Measurements from ENCODE around the gene MINDY3.

Gene MINDY3

DNA sequence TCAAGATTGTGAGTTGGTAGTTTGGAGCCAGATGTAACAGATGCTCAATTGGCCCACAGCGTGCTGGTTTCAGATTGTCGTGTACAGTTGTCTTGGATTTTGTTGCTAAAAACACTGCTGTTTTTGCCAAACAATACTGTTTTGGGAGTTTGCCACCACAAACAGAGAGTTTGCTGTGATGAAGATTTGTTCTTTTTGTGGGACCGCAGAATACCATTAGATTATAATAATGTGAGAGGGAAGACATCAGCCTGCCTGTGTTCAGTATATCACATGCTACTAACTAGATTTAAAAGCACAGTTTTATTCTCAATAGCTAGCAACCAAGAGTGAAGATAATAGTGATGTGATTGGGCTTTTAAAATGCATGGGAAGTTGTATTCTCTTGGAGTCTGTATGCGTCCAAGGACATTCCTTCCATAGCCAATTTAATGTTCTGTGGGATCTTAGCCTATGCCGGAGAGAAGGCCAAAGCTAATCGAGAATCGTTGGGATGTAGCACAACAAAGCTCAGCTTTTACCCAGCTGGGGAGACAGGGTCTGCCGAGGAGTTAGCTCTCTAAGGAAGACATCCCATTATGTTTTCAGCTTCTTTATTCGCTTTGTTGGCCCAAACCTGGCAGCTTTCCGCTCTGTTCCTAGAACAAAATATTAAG is 121.9 kb downstream of the MINDY3 start:
- no peak for DNase-seq (ENCODE audit: low read depth)

DNA sequence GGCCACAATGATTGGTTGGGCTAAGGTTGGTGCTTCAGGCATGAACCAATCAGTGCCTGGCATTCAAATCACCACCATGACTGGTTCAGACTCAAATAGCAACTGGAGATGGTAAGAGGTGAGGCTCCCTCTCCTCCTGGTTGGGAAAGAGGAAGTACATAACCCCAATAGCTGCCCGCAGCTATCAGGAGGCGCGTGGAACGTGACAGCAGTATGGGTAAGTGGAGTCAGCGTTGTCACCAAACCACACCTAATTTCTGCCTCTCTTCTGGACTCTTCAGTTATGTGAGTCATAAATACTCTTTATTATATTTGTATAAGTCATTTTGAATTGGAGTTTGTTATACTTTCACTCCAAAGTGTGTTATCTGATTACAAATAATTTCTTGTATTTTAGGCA is 122.7 kb downstream of the MINDY3 start:
- no peak for DNase-seq (ENCODE audit: low read depth)

DNA sequence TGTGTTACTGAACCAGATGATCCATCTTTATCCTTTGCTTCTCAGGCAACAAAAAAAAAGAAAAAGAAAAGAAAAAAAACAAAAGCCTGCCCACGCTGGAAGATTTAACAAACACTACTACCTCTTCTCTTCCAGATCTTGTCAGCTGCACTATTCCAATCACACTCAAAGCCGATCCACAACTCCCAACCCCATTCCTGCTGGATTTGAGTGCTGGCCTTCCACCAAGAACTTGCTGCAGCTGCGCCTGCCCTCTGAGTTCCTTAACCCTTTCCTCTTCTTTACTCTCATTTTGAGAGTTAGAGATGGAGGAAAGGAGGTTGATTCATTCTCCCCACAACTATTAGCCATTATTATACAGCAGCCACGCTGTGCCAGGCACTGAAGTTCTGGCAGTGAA is 124.5 kb downstream of the MINDY3 start:
- DNase-seq (ENCODE audit: low read depth) = no peak

DNA sequence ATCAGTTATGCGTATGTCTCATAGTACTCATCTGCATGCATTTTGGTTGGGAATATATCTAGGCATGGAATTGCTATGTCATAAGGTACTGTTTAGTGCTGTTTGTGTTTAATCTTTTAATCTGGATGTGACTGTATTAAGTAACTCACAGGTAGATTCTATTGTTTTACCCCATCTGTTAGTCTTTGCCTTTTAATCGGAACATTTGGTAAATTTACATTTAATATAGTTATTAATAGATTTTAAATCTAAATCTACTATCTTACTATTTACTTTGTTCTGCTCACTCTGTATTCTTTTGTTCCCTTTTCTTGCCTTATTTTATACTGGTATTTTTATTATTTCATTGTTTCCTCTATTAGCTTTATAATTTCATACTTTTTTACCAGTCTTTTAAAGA is 130.0 kb downstream of the MINDY3 start:
- no peak for DNase-seq (ENCODE audit: low read depth)

DNA sequence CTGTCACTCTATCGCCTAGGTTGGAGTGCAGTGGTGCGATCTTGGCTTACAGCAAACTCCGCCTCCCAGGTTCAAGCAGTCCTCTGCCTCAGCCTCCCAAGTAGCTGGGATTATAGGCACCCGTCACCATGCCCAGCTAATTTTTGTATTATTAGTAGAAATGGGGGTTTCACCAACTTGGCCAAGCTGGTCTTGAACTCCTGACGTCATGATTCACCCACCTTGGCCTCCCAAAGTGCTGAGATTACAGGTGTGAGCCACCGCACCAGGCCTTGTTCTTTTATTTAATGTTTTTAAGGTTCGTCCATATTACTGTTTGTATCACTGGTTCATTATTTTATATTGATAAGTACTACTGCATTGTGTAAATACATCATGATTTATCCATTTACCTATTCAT is 130.4 kb downstream of the MINDY3 start:
- DNase-seq (ENCODE audit: low read depth) = no peak

Measured in activated T-cell treated with anti-CD3 and anti-CD28 coated beads for 48 hours (primary cell).